Caco-2 (cell line): ENCODE results near the gene BRINP1. TPM values are rescaled to one million over a fixed set of nuclear protein-coding genes. Genes with fewer than 3 reads are reported as not detected.

Experiments
- BruUV-seq: library from RNA; stranded (reverse); fragments of 400-500 nt; replicated peaks from 2 replicates; lab custom pipeline; 2021; lab: Mats Ljungman, UMichigan
- CTCF ChIA-PET: fragments of 300-600 bp; sonication (Branson Sonifier 250); formaldehyde crosslinking; loops from one replicate; lab custom pipeline; 2022; ENCODE audit warnings: antibody characterized with exemption; lab: Charles Lee
- POLR2A ChIA-PET: fragments of 300-600 bp; sonication (Branson Sonifier 250); formaldehyde crosslinking; loops from one replicate; lab custom pipeline; 2022; ENCODE audit warnings: antibody characterized with exemption; lab: Charles Lee
- DNase-seq, 2 experiments: peaks; one replicate each; pipeline versions ENCODE4 v3.0.0 to v3.0.0-alpha.2; 2020 to 2022
- H3K27me3 ChIP-seq: replicated peaks from 2 replicates; pipeline ENCODE4 v1.6.0; 2011; ENCODE audit warnings: low read length; ENCODE audit not compliant: control insufficient read depth, insufficient read depth
- H3K36me3 ChIP-seq: 2 replicates; pipeline ENCODE4 v1.5.1; 2011; ENCODE audit warnings: low read length; ENCODE audit not compliant: control insufficient read depth, insufficient read depth
- H3K4me1 ChIP-seq: fragments of 250-450 bp; sonication (Bioruptor Pico); 2 replicates; pipeline ENCODE4 v1.5.1; 2020; ENCODE audit warnings: mild to moderate bottlenecking
- H3K4me3 ChIP-seq: 2 replicates; pipeline ENCODE4 v1.5.1; 2011; ENCODE audit warnings: low read depth, mild to moderate bottlenecking, control low read depth, low read length
- H3K9me3 ChIP-seq: fragments of 250-450 bp; sonication (Bioruptor Pico); 2 replicates; pipeline ENCODE4 v1.5.1; 2020; ENCODE audit warnings: mild to moderate bottlenecking, moderate library complexity
- H3K27ac Mint-ChIP-seq: one replicate; pipeline ENCODE4 v1.8.0; 2022; ENCODE audit warnings: mixed read lengths; ENCODE audit not compliant: unreplicated experiment
- H3K27me3 Mint-ChIP-seq: one replicate; pipeline ENCODE4 v1.8.0; 2022; ENCODE audit warnings: mixed read lengths; ENCODE audit not compliant: insufficient read depth, unreplicated experiment
- H3K36me3 Mint-ChIP-seq: one replicate; pipeline ENCODE4 v1.8.0; 2022; ENCODE audit warnings: mild to moderate bottlenecking, mixed read lengths; ENCODE audit not compliant: insufficient read depth, unreplicated experiment
- H3K4me1 Mint-ChIP-seq: one replicate; pipeline ENCODE4 v1.8.0; 2022; ENCODE audit warnings: low read depth, mixed read lengths; ENCODE audit not compliant: unreplicated experiment
- H3K4me3 Mint-ChIP-seq: one replicate; pipeline ENCODE4 v1.8.0; 2022; ENCODE audit warnings: mild to moderate bottlenecking, moderate library complexity, mixed read lengths; ENCODE audit not compliant: unreplicated experiment
- H3K9me3 Mint-ChIP-seq: one replicate; pipeline ENCODE4 v1.8.0; 2022; ENCODE audit warnings: mixed read lengths; ENCODE audit not compliant: unreplicated experiment
- intact Hi-C: fragments of 100-400 bp; cut with micrococcal nuclease; formaldehyde crosslinking; loops from one replicate; pipeline ENCODE4 v1.10.0; 2022; ENCODE audit not compliant: unreplicated experiment
- total RNA-seq: library from RNA; stranded (reverse); gene quantifications from 2 replicates; pipeline ENCODE4 v1.2.3, GENCODE V29; 2022
- TF ChIP-seq, protein P1 (sequence below), 2 experiments: fragments of 200-600 bp in 1 of 2; IDR thresholded peaks; 1 replicate in 1 of 2; 2 replicates in 1 of 2; pipeline versions ENCODE4 v1.5.1 to v1.8.0; 2011 to 2022; ENCODE audit warnings: antibody characterized with exemption in 1 of 2, control low read depth in 1 of 2, inconsistent platforms in 1 of 2, low read depth in 1 of 2, low read length in 1 of 2, mild to moderate bottlenecking in 1 of 2, moderate library complexity in 1 of 2; ENCODE audit not compliant: insufficient read depth in 1 of 2, severe bottlenecking in 1 of 2, unreplicated experiment in 1 of 2

Gene BRINP1
- total RNA-seq, 1 experiment from 2014 or later: not detected

GRCh38 chr9:119240546-119240945 lies 128.7 kb downstream of the BRINP1 start:
- no peak overlapping the region for H3K4me3 ChIP-seq
- Mint-ChIP-seq H3K27ac (no peak overlapping the region), H3K36me3 (no peaks in the 10 kb centered on the region), H3K4me1 (no peaks in the 10 kb centered on the region), H3K9me3 (no peaks in the 10 kb centered on the region), H3K4me3 (no peak overlapping the region), H3K27me3 (no peaks in the 10 kb centered on the region)
- ChIA-PET POLR2A (no interaction called here), CTCF (no interaction called here)
- no peak for DNase-seq
- TF ChIP-seq, protein P1, sequence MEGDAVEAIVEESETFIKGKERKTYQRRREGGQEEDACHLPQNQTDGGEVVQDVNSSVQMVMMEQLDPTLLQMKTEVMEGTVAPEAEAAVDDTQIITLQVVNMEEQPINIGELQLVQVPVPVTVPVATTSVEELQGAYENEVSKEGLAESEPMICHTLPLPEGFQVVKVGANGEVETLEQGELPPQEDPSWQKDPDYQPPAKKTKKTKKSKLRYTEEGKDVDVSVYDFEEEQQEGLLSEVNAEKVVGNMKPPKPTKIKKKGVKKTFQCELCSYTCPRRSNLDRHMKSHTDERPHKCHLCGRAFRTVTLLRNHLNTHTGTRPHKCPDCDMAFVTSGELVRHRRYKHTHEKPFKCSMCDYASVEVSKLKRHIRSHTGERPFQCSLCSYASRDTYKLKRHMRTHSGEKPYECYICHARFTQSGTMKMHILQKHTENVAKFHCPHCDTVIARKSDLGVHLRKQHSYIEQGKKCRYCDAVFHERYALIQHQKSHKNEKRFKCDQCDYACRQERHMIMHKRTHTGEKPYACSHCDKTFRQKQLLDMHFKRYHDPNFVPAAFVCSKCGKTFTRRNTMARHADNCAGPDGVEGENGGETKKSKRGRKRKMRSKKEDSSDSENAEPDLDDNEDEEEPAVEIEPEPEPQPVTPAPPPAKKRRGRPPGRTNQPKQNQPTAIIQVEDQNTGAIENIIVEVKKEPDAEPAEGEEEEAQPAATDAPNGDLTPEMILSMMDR (IDR thresholded peaks at IDR 0.05; ENCODE audit: insufficient read depth in 1 of 2, low read depth in 1 of 2, low read length in 1 of 2, severe bottlenecking in 1 of 2, unreplicated experiment in 1 of 2): no peak
- intact Hi-C loops: no loop called here
- no peaks in the 10 kb centered on the region for H3K36me3 ChIP-seq
- H3K4me1 ChIP-seq: no peaks in the 10 kb centered on the region
- BruUV-seq: no TSS peak
- no peaks in the 10 kb centered on the region for H3K9me3 ChIP-seq
- H3K27me3 ChIP-seq: no peaks in the 10 kb centered on the region

DNA sequence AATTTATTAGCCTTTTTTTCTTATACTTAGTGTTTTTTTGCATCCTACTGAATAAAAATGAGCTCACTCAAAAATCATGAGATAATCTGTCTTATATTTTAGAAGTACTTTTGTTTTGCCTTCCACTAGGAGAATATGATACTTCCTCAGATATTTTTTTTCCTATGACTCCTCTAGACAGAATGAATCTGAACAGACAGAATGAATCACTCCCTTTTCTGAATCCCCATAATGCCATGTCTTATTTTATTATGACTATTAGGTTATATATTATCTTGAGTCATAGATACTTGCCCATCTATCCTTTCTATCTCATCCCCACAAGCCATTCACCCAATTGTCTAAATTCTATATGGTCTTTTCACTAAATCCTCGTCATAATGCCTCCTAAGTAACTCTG lies 134.6 kb downstream of the BRINP1 start:
- H3K4me3 ChIP-seq: no peak overlapping the region
- no peaks in the 10 kb centered on the region for H3K4me1 ChIP-seq
- H3K4me1 Mint-ChIP-seq: no peaks in the 10 kb centered on the region
- no peak overlapping the region for H3K27ac Mint-ChIP-seq
- H3K9me3 ChIP-seq: no peaks in the 10 kb centered on the region
- H3K9me3 Mint-ChIP-seq: no peaks in the 10 kb centered on the region
- H3K27me3 ChIP-seq: no peaks in the 10 kb centered on the region
- CTCF ChIA-PET: no interaction called here
- no peaks in the 10 kb centered on the region for H3K36me3 Mint-ChIP-seq
- DNase-seq: no peak
- no peaks in the 10 kb centered on the region for H3K36me3 ChIP-seq
- TF ChIP-seq, protein P1 (IDR thresholded peaks at IDR 0.05; ENCODE audit: insufficient read depth in 1 of 2, low read depth in 1 of 2, low read length in 1 of 2, severe bottlenecking in 1 of 2, unreplicated experiment in 1 of 2): no peak
- no TSS peak for BruUV-seq
- H3K27me3 Mint-ChIP-seq: no peaks in the 10 kb centered on the region
- POLR2A ChIA-PET: no interaction called here
- no peak overlapping the region for H3K4me3 Mint-ChIP-seq
- intact Hi-C loops: no loop called here

- H3K9me3 Mint-ChIP-seq: no peaks in the 10 kb centered on the region
- no peaks in the 10 kb centered on the region for H3K36me3 ChIP-seq
- TF ChIP-seq, protein P1 (IDR thresholded peaks at IDR 0.05; ENCODE audit: insufficient read depth in 1 of 2, low read depth in 1 of 2, low read length in 1 of 2, severe bottlenecking in 1 of 2, unreplicated experiment in 1 of 2): no peak
- ChIA-PET POLR2A (no interaction called here), CTCF (no interaction called here)
- no peaks in the 10 kb centered on the region for H3K27me3 ChIP-seq
- no peaks in the 10 kb centered on the region for H3K4me1 Mint-ChIP-seq
- DNase-seq: no peak
- no peaks in the 10 kb centered on the region for H3K9me3 ChIP-seq
- BruUV-seq: no TSS peak
- H3K36me3 Mint-ChIP-seq: no peaks in the 10 kb centered on the region
- no peaks in the 10 kb centered on the region for H3K27me3 Mint-ChIP-seq
- H3K4me3 ChIP-seq: no peak overlapping the region
- no peaks in the 10 kb centered on the region for H3K4me1 ChIP-seq
- H3K4me3 Mint-ChIP-seq: no peak overlapping the region
- H3K27ac Mint-ChIP-seq: no peak overlapping the region
- intact Hi-C loops: no loop called here
Measured at GRCh38 chr9:119227422-119227821, 141.8 kb downstream of the BRINP1 start.
